ENCODE data around the gene MRPS11. TPM values are rescaled to one million over a fixed set of nuclear protein-coding genes. Genes with fewer than 3 reads are reported as not detected.

MRPS11 gene
- total RNA-seq, 1 experiment from 2014 or later: 48.4 TPM

GRCh38 chr15:88447206-88447605, 20.3 kb upstream of the MRPS11 start:
- no peak overlapping the region for H3K27ac Mint-ChIP-seq (ENCODE audit: unreplicated experiment)

GRCh38 chr15:88447741-88448140, 19.8 kb upstream of the MRPS11 start:
- intact Hi-C loops (cut with micrococcal nuclease; ENCODE audit: unreplicated experiment): no loop called here
- POLR2A ChIA-PET: no interaction called here
- peaks cover 11% of the 10 kb centered on the region for H3K27me3 Mint-ChIP-seq (ENCODE audit: insufficient read depth, unreplicated experiment)

More at GRCh38 chr15:88447206-88447605, 20.3 kb upstream of the MRPS11 start:
- no TSS peak for BruUV-seq (replicated peaks)
- H3K9me3 Mint-ChIP-seq (ENCODE audit: unreplicated experiment): peaks cover 30% of the 10 kb centered on the region
- intact Hi-C loops (cut with micrococcal nuclease; ENCODE audit: unreplicated experiment): no loop called here
- H3K36me3 ChIP-seq (ENCODE audit: control insufficient read depth, insufficient read depth, low read length): no peaks in the 10 kb centered on the region
- H3K27me3 Mint-ChIP-seq (ENCODE audit: insufficient read depth, unreplicated experiment): peaks cover 11% of the 10 kb centered on the region
- 0 out of 2 replicates have a peak, but pooled peaks cover 3% of the 10 kb centered on the region for H3K9me3 ChIP-seq
- H3K4me3 Mint-ChIP-seq (ENCODE audit: unreplicated experiment): no peak overlapping the region
- H3K36me3 Mint-ChIP-seq (ENCODE audit: insufficient read depth, unreplicated experiment): no peaks in the 10 kb centered on the region
- H3K27me3 ChIP-seq (replicated peaks; ENCODE audit: control insufficient read depth, insufficient read depth, low read length): no peaks in the 10 kb centered on the region
- H3K4me1 ChIP-seq: no peaks in the 10 kb centered on the region
- no peaks in the 10 kb centered on the region for H3K4me1 Mint-ChIP-seq (ENCODE audit: low read depth, unreplicated experiment)
- no peak for DNase-seq
- TF ChIP-seq CTCF (IDR thresholded peaks at IDR 0.05; ENCODE audit: insufficient read depth in 1 of 2, low read depth in 1 of 2, low read length in 1 of 2, severe bottlenecking in 1 of 2, unreplicated experiment in 1 of 2): no peak
- H3K4me3 ChIP-seq (ENCODE audit: low read depth, low read length): no peak overlapping the region
- ChIA-PET POLR2A (no interaction called here), CTCF (no interaction called here)

GRCh38 chr15:88448991-88449461, 18.5 kb upstream of the MRPS11 start:
- CTCF ChIA-PET: interaction anchor here (1.0 kb wide), 2 partner anchors 60 to 186 kb away, joined by 3 read pairs; no protein-coding TSS in a partner anchor
- POLR2A ChIA-PET: no interaction called here
- Mint-ChIP-seq H3K27me3 (ENCODE audit: insufficient read depth, unreplicated experiment) (peaks cover 11% of the 10 kb centered on the region), H3K4me1 (ENCODE audit: low read depth, unreplicated experiment) (peaks cover under 1% of the 10 kb centered on the region), H3K36me3 (ENCODE audit: insufficient read depth, unreplicated experiment) (no peaks in the 10 kb centered on the region), H3K4me3 (ENCODE audit: unreplicated experiment) (no peak overlapping the region), H3K9me3 (ENCODE audit: unreplicated experiment) (peaks cover 17% of the 10 kb centered on the region), H3K27ac (ENCODE audit: unreplicated experiment) (no peak overlapping the region)
- no peak for TF ChIP-seq CTCF (IDR thresholded peaks at IDR 0.05; ENCODE audit: insufficient read depth in 1 of 2, low read depth in 1 of 2, low read length in 1 of 2, severe bottlenecking in 1 of 2, unreplicated experiment in 1 of 2)
- no TSS peak for BruUV-seq (replicated peaks)
- H3K9me3 ChIP-seq: no peaks in the 10 kb centered on the region
- H3K27me3 ChIP-seq (replicated peaks; ENCODE audit: control insufficient read depth, insufficient read depth, low read length): no peaks in the 10 kb centered on the region
- no peaks in the 10 kb centered on the region for H3K4me1 ChIP-seq
- intact Hi-C loops (cut with micrococcal nuclease; ENCODE audit: unreplicated experiment): no loop called here
- no peak for DNase-seq
- H3K36me3 ChIP-seq (ENCODE audit: control insufficient read depth, insufficient read depth, low read length): no peaks in the 10 kb centered on the region
- no peak overlapping the region for H3K4me3 ChIP-seq (ENCODE audit: low read depth, low read length)

More at GRCh38 chr15:88447741-88448140, 19.8 kb upstream of the MRPS11 start:
- TF ChIP-seq CTCF (IDR thresholded peaks at IDR 0.05; ENCODE audit: insufficient read depth in 1 of 2, low read depth in 1 of 2, low read length in 1 of 2, severe bottlenecking in 1 of 2, unreplicated experiment in 1 of 2): no peak
- no peaks in the 10 kb centered on the region for H3K4me1 ChIP-seq
- CTCF ChIA-PET: no interaction called here
- no peaks in the 10 kb centered on the region for H3K27me3 ChIP-seq (replicated peaks; ENCODE audit: control insufficient read depth, insufficient read depth, low read length)
- H3K9me3 ChIP-seq: 0 out of 2 replicates have a peak, but pooled peaks cover 3% of the 10 kb centered on the region
- no peaks in the 10 kb centered on the region for H3K36me3 Mint-ChIP-seq (ENCODE audit: insufficient read depth, unreplicated experiment)
- H3K36me3 ChIP-seq (ENCODE audit: control insufficient read depth, insufficient read depth, low read length): no peaks in the 10 kb centered on the region
- H3K4me3 ChIP-seq (ENCODE audit: low read depth, low read length): no peak overlapping the region
- BruUV-seq (replicated peaks): no TSS peak
- no peak overlapping the region for H3K27ac Mint-ChIP-seq (ENCODE audit: unreplicated experiment)
- H3K4me3 Mint-ChIP-seq (ENCODE audit: unreplicated experiment): no peak overlapping the region
- peaks cover 30% of the 10 kb centered on the region for H3K9me3 Mint-ChIP-seq (ENCODE audit: unreplicated experiment)
- no peak for DNase-seq
- no peaks in the 10 kb centered on the region for H3K4me1 Mint-ChIP-seq (ENCODE audit: low read depth, unreplicated experiment)

Measured in Caco-2 (cell line).